ENCODE measurements around the gene GIT2. TPM values are rescaled to one million over a fixed set of nuclear protein-coding genes. Genes with fewer than 3 reads are reported as not detected.

GIT2 gene
- total and polyA plus RNA-seq, 7 donors: 10.8 to 29.7 (median 20.3) TPM

- peaks cover 0 to 4% of the 10 kb centered on the region in 2 donors for H3K36me3 ChIP-seq (ENCODE audit: insufficient read depth in 1 of 2, low read depth in 1 of 2)
- no peak for DNase-seq
- intact Hi-C loops (cut with DNase I): no loop called here
- H3K9me3 ChIP-seq: no peaks in the 10 kb centered on the region
- no peak for ATAC-seq
- no peak for TF ChIP-seq CTCF (IDR thresholded peaks at IDR 0.05)
- WGBS, 3 donors: 96 to 99% (median 97%) methylated on average over 4 of the region's 4 CpGs
- H3K4me1 ChIP-seq: peaks cover 15% of the 10 kb centered on the region
- no peaks in the 10 kb centered on the region for H3K27me3 ChIP-seq (ENCODE audit: insufficient read depth in 3 of 3, low read length in 2 of 3)
- no peak overlapping the region for H3K4me3 ChIP-seq
- no peak overlapping the region for H3K27ac ChIP-seq
Measured at GRCh38 chr12:110006115-110006514, 9.9 kb upstream of the GIT2 start.

GRCh38 chr12:110005319-110005973 lies 9.3 kb upstream of the GIT2 start:
- peaks cover 18% of the 10 kb centered on the region for H3K4me1 ChIP-seq
- intact Hi-C loops (cut with DNase I): no loop called here
- H3K27me3 ChIP-seq (ENCODE audit: insufficient read depth in 3 of 3, low read length in 2 of 3): no peaks in the 10 kb centered on the region
- H3K9me3 ChIP-seq: no peaks in the 10 kb centered on the region
- peaks cover 0 to 4% of the 10 kb centered on the region in 2 donors for H3K36me3 ChIP-seq (ENCODE audit: insufficient read depth in 1 of 2, low read depth in 1 of 2)
- DNase-seq (no peak), ATAC-seq (no peak)
- WGBS, 3 donors: 90 to 94% (median 90%) methylated on average over 7 of the region's 7 CpGs
- no peak for TF ChIP-seq CTCF (IDR thresholded peaks at IDR 0.05)
- H3K27ac ChIP-seq: no peak overlapping the region
- H3K4me3 ChIP-seq: no peak overlapping the region

GRCh38 chr12:110004598-110004997 lies 8.4 kb upstream of the GIT2 start:
- Histone ChIP-seq H3K9me3 (no peaks in the 10 kb centered on the region), H3K27ac (no peak overlapping the region), H3K4me1 (peaks cover 23% of the 10 kb centered on the region), H3K4me3 (no peak overlapping the region), H3K27me3 (ENCODE audit: insufficient read depth in 3 of 3, low read length in 2 of 3) (no peaks in the 10 kb centered on the region), H3K36me3 (ENCODE audit: insufficient read depth in 1 of 2, low read depth in 1 of 2) (peaks cover 0 to 4% of the 10 kb centered on the region in 2 donors)
- ATAC-seq (no peak), DNase-seq (no peak)
- no peak for TF ChIP-seq CTCF (IDR thresholded peaks at IDR 0.05)
- 81 to 84% (median 83%) methylated on average over 4 of the region's 4 CpGs for WGBS, 3 donors
- intact Hi-C loops (cut with DNase I): no loop called here

GRCh38 chr12:110002676-110003515 lies 6.7 kb upstream of the GIT2 start:
- no peaks in the 10 kb centered on the region for H3K9me3 ChIP-seq
- DNase-seq: no peak
- no peaks in the 10 kb centered on the region for H3K27me3 ChIP-seq (ENCODE audit: insufficient read depth in 3 of 3, low read length in 2 of 3)
- H3K4me3 ChIP-seq: no peak overlapping the region
- ATAC-seq: no peak
- H3K4me1 ChIP-seq: peaks cover 30% of the 10 kb centered on the region
- WGBS, 3 donors: 73 to 80% (median 77%) methylated on average over 8 of the region's 8 CpGs
- TF ChIP-seq CTCF (IDR thresholded peaks at IDR 0.05): no peak
- intact Hi-C loops (cut with DNase I): no loop called here
- peaks cover 0 to 4% of the 10 kb centered on the region in 2 donors for H3K36me3 ChIP-seq (ENCODE audit: insufficient read depth in 1 of 2, low read depth in 1 of 2)
- peak overlapping the region; percentile 53 for H3K27ac ChIP-seq
